GM12872 (cell line): Measurements from ENCODE around the gene NPEPPS.

Experiments
- TF ChIP-seq, protein P1 (sequence below): IDR thresholded peaks from 3 replicates; pipeline ENCODE4 v1.5.1; 2011; ENCODE audit warnings: low read depth, mild to moderate bottlenecking, low read length, moderate library complexity; ENCODE audit not compliant: insufficient read depth

Gene NPEPPS

DNA sequence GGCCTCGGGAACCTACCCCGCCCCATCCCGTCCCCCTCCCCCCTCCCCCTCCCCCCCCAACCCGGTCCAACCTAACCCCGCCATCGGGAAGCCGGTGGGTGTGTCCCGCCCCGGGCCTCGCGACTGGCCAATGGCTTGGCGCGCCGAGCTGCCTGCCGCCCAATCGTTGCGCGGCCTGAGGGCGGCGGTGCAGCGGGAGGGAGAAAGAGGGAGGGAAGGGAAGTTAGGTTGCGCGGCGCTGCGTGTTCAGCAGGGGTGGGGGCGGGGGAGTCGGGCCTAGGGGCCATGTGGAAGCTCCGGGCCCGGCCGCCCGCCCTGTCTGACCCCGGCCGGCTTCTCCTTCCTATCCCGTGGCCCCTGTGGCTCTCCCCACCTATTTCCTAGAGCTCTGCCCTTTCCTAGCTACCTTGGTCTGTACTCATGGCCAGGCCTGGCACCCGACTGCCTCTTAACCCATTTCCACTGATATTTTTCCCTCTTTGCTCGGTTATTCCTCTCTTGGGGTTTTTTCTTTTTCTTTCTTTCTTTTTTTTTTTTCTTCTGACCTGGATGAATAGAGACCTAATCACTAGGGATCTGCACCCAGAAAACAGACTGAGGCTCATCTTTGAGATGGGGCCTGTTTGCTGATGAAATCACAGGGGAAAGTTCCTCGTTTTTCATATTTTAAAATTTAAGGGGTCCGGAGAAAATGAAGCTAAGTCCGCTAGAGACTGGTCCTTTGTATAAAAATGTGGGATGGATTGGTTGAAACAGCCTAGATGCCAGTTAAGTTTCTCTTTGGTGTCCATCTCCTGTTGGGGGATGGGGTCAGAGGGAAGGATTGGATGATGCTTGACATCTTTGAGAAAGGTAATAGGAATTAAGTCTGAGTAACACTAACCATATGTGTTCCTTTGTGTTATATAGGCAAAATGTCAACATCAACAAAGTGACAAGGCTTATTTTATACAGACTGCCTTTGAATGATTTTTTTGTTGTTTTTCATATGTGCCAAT lies 119.9 kb downstream of the NPEPPS start:
- TF ChIP-seq, protein P1, sequence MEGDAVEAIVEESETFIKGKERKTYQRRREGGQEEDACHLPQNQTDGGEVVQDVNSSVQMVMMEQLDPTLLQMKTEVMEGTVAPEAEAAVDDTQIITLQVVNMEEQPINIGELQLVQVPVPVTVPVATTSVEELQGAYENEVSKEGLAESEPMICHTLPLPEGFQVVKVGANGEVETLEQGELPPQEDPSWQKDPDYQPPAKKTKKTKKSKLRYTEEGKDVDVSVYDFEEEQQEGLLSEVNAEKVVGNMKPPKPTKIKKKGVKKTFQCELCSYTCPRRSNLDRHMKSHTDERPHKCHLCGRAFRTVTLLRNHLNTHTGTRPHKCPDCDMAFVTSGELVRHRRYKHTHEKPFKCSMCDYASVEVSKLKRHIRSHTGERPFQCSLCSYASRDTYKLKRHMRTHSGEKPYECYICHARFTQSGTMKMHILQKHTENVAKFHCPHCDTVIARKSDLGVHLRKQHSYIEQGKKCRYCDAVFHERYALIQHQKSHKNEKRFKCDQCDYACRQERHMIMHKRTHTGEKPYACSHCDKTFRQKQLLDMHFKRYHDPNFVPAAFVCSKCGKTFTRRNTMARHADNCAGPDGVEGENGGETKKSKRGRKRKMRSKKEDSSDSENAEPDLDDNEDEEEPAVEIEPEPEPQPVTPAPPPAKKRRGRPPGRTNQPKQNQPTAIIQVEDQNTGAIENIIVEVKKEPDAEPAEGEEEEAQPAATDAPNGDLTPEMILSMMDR = no peak

DNA sequence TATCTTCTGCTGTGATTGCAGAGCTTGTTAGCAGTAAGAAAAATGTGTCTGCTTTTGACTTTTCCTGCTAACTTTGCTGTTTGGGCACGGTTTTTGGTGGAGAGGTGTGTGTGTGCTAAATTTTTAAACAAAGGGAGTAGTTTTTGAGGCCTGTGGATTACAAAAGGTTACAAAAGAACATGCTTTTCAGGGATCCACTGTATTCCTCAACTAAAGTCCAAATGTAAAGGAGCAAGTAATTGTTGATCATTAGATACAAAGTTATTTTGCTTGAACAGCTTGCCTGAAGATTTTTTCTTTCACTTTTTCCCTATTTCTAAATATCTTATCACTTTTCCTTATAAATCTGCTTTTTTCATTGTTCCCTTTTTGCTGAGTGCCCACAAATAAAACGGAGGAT lies 120.8 kb downstream of the NPEPPS start:
- TF ChIP-seq, protein P1 = no peak

DNA sequence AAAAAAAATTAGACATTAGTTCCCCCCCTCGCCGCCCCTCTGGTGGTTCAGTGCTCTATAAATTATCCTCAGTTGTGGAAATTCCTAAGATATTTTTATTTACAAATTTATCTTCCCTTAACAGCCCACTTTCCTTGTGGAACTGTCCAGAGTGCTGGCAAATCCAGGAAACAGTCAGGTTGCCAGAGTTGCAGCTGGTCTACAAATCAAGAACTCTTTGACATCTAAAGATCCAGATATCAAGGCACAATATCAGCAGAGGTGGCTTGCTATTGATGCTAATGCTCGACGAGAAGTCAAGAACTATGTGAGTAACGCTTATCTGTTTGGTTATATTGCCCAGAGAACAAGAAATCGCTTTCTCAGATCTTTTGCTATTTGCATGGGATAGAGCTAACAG lies 121.7 kb downstream of the NPEPPS start:
- TF ChIP-seq, protein P1 = no peak

DNA sequence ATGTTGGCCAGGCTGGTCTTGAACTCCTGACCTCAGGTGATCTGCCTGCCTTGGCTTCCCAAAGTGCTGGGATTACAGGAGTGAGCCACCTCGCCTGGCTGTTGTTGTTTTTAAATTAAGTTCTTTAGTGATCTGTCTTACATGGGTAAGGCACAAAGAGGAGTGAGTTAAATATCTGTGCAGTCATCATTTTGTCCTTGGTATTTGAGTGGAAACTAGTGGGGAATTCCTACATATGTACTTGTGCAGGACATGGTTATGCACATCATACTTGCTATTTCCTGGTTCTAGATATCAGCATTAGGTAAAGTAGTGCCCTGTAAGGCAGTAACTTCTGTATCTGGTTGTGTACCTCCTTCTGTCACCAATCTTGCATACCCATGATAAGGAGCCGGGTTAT lies 122.5 kb downstream of the NPEPPS start:
- TF ChIP-seq, protein P1 = no peak

DNA sequence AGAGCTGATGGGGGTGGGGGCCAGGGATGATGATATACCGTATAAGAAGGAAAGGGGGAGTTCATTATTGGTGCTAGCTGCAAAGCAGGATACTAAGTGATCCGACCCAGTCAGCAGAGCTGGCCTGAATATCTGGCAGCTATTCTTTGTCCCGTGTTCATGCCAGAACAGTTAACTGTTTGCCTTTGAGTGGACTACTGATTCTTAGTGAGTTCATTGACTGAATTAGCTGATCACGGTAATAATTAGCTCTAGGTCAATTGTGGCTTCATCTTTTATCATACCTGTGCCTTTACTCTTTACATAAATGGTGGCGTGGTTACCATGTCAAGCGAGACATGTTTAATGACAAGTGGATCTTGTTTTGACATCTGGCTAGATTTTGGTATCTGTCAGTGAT lies 124.1 kb downstream of the NPEPPS start:
- TF ChIP-seq, protein P1 = no peak

DNA sequence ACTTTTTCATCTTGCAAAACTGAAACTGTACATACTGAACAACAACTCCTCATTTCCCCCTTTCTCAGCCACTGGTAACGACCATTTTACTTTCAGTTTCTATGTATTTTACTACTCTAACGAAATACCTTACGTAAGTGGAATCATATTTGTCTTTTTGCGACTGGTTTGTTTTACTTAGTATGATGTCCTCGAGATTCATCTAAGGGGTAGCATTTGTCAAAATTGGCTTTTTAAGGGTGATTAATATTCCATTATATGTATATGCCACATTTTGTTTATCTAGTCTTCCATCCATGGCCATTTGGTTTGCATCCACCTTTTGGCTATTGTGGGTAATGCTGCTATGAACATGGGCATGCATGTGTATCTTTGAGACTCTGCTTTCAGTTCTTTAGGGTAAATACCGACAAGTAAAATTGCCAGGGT lies 129.2 kb downstream of the NPEPPS start:
- TF ChIP-seq, protein P1 = peak; percentile 29; the same call in 1 of the 3 replicates

DNA sequence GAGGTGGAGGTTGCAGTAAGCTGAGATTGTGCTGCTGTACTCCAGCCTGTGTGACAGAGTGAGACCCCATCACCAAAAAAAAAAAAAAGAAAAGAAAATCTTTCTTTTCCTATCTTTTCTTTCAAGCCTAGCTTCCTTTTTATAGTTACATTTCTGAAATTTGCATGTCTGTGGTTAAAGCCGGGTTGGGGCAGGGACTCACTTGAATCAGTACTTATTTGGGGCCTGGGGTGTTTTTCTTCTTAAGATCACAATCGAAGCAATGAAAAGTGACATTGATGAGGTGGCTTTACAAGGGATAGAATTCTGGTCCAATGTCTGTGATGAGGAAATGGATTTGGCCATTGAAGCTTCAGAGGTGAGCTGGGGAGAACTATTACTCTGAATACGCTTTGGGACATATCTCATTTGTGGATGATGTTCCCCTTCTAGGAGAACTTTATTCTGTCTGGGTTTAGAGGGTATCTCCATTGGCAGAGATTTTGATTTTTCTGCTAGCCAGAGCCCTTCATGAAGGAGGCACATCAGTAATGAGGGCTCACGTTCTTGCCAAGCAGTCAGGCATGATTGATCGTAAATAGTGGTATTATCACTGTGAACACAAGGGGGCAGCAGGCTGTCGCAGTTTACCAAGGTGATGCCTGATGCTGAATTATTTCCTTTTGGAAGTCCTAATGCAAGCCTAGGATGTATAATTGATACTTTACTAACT lies 133.2 kb downstream of the NPEPPS start:
- TF ChIP-seq, protein P1 = peak; percentile 82
